Stromal cell of bone marrow (primary cell): Measurements from ENCODE around the gene UFSP2.
"Not testable (repeated sequence)": the region's sequence is repeated elsewhere in the genome, so short reads cannot be mapped to it uniquely, and the experiment has no call there.

ENCODE experiments used
- DNase-seq: peaks from one replicate; pipeline ENCODE4 v3.0.0-alpha.2; 2012; ENCODE audit warnings: low read depth

Gene UFSP2

GRCh38 chr4:185384061-185384460, 41.7 kb downstream of the UFSP2 start:
- DNase-seq, result no peak

GRCh38 chr4:185383451-185383850, 42.3 kb downstream of the UFSP2 start:
- DNase-seq, result no peak

- no peak for DNase-seq
These were observed 43.0 kb downstream of the UFSP2 start for GRCh38 chr4:185382754-185383153.

- DNase-seq, result no peak
These were observed 44.2 kb downstream of the UFSP2 start for GRCh38 chr4:185381288-185382196.

GRCh38 chr4:185380320-185380719, 45.4 kb downstream of the UFSP2 start:
- DNase-seq, result no peak

- DNase-seq, result no peak
These were observed 46.2 kb downstream of the UFSP2 start for GRCh38 chr4:185379326-185380295.

- DNase-seq, result no peak
These were observed 47.5 kb downstream of the UFSP2 start for GRCh38 chr4:185378264-185378663.

- no peak for DNase-seq
These were observed 51.2 kb downstream of the UFSP2 start for GRCh38 chr4:185374573-185374972.

- no peak for DNase-seq
These were observed 51.7 kb downstream of the UFSP2 start for GRCh38 chr4:185374027-185374426.

GRCh38 chr4:185371702-185372101, 54.1 kb downstream of the UFSP2 start:
- DNase-seq, result no peak

GRCh38 chr4:185370268-185370949, 55.4 kb downstream of the UFSP2 start:
- DNase-seq, result no peak

- DNase-seq, result peak; percentile 51
These were observed 56.0 kb downstream of the UFSP2 start for GRCh38 chr4:185369731-185370130.

GRCh38 chr4:185364886-185365285, 60.9 kb downstream of the UFSP2 start:
- no peak for DNase-seq

- DNase-seq, result no peak
These were observed 62.5 kb downstream of the UFSP2 start for GRCh38 chr4:185363251-185363650.

DNA sequence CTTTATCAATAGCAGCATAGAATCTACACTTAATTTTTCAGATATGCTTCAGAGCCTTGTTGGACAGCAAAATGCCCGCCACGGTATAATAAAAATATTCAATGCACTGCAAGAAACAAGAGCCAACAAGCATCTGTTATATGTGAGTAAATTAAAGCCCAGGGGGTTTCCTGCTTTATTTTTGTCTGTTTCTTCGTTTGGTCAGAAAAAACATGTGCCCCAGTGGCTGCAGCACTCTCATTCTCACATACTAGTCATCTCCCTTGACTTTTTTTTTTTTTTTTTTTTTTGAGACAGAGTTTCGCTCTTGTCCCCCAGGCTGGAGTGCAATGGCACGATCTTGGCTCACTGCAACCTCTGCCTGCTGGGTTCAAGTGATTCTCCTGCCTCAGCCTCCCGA, 63.2 kb downstream of the UFSP2 start:
- not testable (repeated sequence) for DNase-seq

GRCh38 chr4:185361872-185362271, 63.9 kb downstream of the UFSP2 start:
- no peak for DNase-seq

GRCh38 chr4:185359767-185360446, 65.9 kb downstream of the UFSP2 start:
- DNase-seq, result no peak

DNA sequence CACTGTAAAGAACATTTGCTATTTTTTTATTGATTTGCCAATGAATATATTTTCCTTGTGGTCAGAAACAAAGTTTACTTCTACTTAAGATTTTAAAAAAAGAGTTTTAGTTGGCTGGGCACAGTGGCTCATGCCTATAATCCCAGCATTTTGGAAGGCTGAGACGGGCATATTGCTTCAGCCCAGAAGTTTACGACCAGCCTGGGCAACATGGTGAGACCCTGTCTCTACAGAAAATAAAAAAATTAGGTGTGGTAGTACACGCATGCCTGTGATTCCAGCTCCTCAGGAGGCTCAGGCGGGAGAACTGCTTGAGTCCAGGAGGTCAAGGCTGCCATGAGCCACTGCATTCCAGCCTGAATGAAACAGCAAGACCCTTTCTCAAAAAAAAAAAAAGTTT, 66.8 kb downstream of the UFSP2 start:
- DNase-seq, result no peak

DNA sequence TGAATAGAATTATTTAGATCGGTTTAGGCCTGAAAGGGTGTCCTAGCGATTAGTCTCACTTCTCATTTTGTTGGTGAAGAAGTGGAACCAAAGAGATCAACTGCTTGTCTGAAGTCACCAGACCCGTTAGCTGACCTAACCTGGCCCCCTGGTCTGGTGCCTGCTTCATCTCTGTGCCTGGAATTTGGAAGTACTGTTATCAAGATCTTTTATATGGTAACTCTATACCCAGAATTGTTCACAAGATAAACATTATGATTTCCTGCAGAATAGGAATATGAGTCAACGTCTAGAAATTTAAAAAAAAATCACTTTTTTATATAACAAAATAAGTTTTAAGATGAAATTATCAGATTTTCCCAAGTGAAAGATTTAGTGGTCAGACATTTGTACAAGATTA, 67.2 kb downstream of the UFSP2 start:
- no peak for DNase-seq

GRCh38 chr4:185357733-185358440, 67.9 kb downstream of the UFSP2 start:
- DNase-seq, result no peak

- DNase-seq, result no peak
These were observed 68.6 kb downstream of the UFSP2 start for GRCh38 chr4:185357211-185357610.
